Subcutaneous abdominal adipose tissue (tissue), 5 donors: Measurements from ENCODE around the gene CSF2RB.
"Not testable (repeated sequence)": the region's sequence is repeated elsewhere in the genome, so short reads cannot be mapped to it uniquely, and the experiment has no call there.

Experiments
- H3K27ac ChIP-seq: one replicate; pipeline ENCODE4 v1.7.0; 2013; ENCODE audit warnings: low read depth, mild to moderate bottlenecking, inconsistent platforms, low read length, moderate library complexity
- H3K27me3 ChIP-seq, 5 donors: one replicate each; pipeline ENCODE4 v1.7.0; 2013; ENCODE audit warnings: low read length in 5 of 5, inconsistent platforms in 1 of 5; ENCODE audit not compliant: control insufficient read depth in 5 of 5, insufficient read depth in 4 of 5
- H3K36me3 ChIP-seq, 5 donors: one replicate each; pipeline ENCODE4 v1.7.0; 2013; ENCODE audit warnings: low read length in 5 of 5; ENCODE audit not compliant: control insufficient read depth in 5 of 5, insufficient read depth in 5 of 5
- H3K4me1 ChIP-seq, 5 donors: one replicate each; pipeline ENCODE4 v1.7.0; 2013; ENCODE audit warnings: low read length in 5 of 5, mild to moderate bottlenecking in 3 of 5, moderate library complexity in 1 of 5; ENCODE audit not compliant: control insufficient read depth in 5 of 5, insufficient read depth in 5 of 5
- H3K4me3 ChIP-seq, 5 donors: one replicate each; pipeline ENCODE4 v1.7.0; 2013; ENCODE audit warnings: low read length in 5 of 5, low read depth in 1 of 5
- H3K9ac ChIP-seq, 5 donors: one replicate each; pipeline ENCODE4 v1.7.0; 2013; ENCODE audit warnings: low read length in 5 of 5, mild to moderate bottlenecking in 4 of 5, moderate library complexity in 3 of 5
- H3K9me3 ChIP-seq, 5 donors: one replicate each; pipeline ENCODE4 v1.7.0; 2013; ENCODE audit warnings: low read length in 5 of 5; ENCODE audit not compliant: control insufficient read depth in 5 of 5
- donor health status: healthy.
- donor health status: healthy.
- donor health status: healthy.
- donor health status: healthy.
- donor health status: healthy.

CSF2RB gene

DNA sequence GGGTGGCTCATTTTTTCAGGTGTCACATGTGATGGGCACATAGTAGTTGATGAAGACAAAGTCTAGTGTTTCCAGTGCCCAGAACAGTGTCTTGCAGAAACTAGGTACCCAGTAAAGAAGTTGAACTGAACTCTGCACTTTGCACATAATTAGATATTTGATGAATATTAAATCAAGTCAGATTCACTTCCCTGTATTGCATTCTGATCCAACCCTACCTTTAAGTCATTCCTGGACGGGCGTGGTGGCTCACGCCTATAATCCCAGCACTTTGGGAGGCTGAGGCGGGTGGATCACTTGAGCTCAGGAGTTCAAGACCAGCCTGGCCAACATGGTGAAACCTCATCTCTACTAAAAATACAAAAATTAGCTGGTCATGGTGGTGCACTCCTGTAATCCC is 75.6 kb downstream of the CSF2RB start:
- not testable (repeated sequence) for H3K36me3 ChIP-seq, H3K9ac ChIP-seq, H3K4me3 ChIP-seq, H3K4me1 ChIP-seq, H3K27ac ChIP-seq
- peaks cover 3 to 20% (median 15%) of the 10 kb centered on the region in 5 donors for H3K9me3 ChIP-seq
- peaks cover 10 to 28% (median 21%) of the 10 kb centered on the region in 5 donors for H3K27me3 ChIP-seq
